Medulla oblongata (tissue), 1 donor: ENCODE data around the gene CALHM3.
A peak's percentile ranks its signal among the peaks of the same experiment; 100 is the strongest.
"Not testable (repeated sequence)": the region's sequence is repeated elsewhere in the genome, so short reads cannot be mapped to it uniquely, and the experiment has no call there.

ENCODE experiments used
- DNase-seq: peaks from one replicate; pipeline ENCODE4 v3.0.0-alpha.2; 2015; ENCODE audit errors: extremely low spot score

Gene CALHM3

GRCh38 chr10:103502849-103503660, 24.0 kb upstream of the CALHM3 start:
- peak; percentile 7 for DNase-seq

GRCh38 chr10:103501186-103501585, 22.1 kb upstream of the CALHM3 start:
- DNase-seq, result no peak

GRCh38 chr10:103500481-103500880, 21.4 kb upstream of the CALHM3 start:
- no peak for DNase-seq

- no peak for DNase-seq
These were observed 20.8 kb upstream of the CALHM3 start for GRCh38 chr10:103499881-103500280.

GRCh38 chr10:103498936-103499638, 20.0 kb upstream of the CALHM3 start:
- no peak for DNase-seq

GRCh38 chr10:103497161-103497915, 18.3 kb upstream of the CALHM3 start:
- no peak for DNase-seq

- DNase-seq, result no peak
These were observed 16.3 kb upstream of the CALHM3 start for GRCh38 chr10:103495321-103495720.

GRCh38 chr10:103493916-103494877, 15.2 kb upstream of the CALHM3 start:
- DNase-seq, result no peak

- no peak for DNase-seq
These were observed 14.4 kb upstream of the CALHM3 start, which contains the start of gene NEURL1 for GRCh38 chr10:103493362-103493915. Gene NEURL1 (plus strand): TSS chr10:103493705. CDS start chr10:103494388, 683 bp downstream.

- DNase-seq, result no peak
These were observed 13.7 kb upstream of the CALHM3 start for GRCh38 chr10:103492655-103493261.

GRCh38 chr10:103491729-103492364, 12.8 kb upstream of the CALHM3 start:
- DNase-seq, result no peak

GRCh38 chr10:103490986-103491314, 11.9 kb upstream of the CALHM3 start:
- DNase-seq, result no peak

- DNase-seq, result no peak
These were observed 8.3 kb upstream of the CALHM3 start for GRCh38 chr10:103487410-103487708.

- not testable (repeated sequence) for DNase-seq
These were observed 7.8 kb upstream of the CALHM3 start for GRCh38 chr10:103486635-103487409.

GRCh38 chr10:103481974-103482531, 3.0 kb upstream of the CALHM3 start:
- DNase-seq, result peak; percentile 61

GRCh38 chr10:103480521-103480920, 1.5 kb upstream of the CALHM3 start:
- DNase-seq, result no peak

GRCh38 chr10:103478671-103479070, 369 bp downstream of the CALHM3 start:
- DNase-seq, result no peak

- no peak for DNase-seq
These were observed 2.8 kb downstream of the CALHM3 start for GRCh38 chr10:103476046-103476768.
